AG09319 (cell line): ENCODE results near the gene SLC15A4.
"Not testable (repeated sequence)": the region's sequence is repeated elsewhere in the genome, so short reads cannot be mapped to it uniquely, and the experiment has no call there.

Experiments
- DNase-seq: peaks from one replicate; pipeline ENCODE4 v3.0.0-alpha.2; 2010; ENCODE audit warnings: low read depth; ENCODE audit errors: extremely low read depth
- TF ChIP-seq, protein P1 (sequence below): IDR thresholded peaks from 2 replicates; pipeline ENCODE4 v1.5.1; 2011; ENCODE audit warnings: low read depth, mild to moderate bottlenecking, inconsistent platforms, low read length, moderate library complexity

Gene SLC15A4

DNA sequence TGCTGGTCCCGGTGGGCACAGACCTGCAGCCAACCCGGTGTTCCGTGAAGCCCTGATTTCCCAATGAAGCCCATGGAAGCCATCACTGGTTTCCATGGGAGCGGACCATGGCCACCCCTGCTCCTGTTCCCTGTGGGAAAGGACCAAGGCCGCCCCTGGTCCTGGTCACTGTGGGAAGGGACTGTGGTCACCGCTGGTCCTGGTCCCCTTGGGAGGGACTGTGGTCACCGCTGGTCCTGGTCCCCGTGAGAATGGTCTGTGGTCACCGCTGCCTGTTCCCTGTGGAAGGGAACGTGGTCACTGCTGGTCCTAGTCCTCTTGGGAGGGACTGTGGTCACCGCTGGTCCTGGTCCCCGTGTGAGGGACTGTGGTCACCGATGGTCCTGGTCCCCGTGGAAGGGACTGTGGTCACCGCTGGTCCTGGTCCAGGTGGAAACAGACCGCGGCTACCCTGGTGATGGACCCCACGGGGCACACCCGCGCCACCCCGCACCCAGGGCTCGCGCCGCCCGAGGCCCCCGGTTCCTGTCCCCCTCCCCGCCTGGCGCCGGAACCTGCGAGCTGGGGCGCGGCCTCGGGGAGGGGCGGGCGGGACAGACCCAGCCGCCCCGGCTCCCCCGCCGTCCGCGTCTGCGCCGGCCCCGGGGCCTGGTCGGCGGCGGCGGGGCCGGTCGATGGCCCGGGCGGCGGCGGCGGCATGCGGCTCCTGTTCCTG, 29.3 kb upstream of the SLC15A4 start, which contains the start of gene GLT1D1:
TSS of gene GLT1D1 (plus strand) at position 594 of the 715 bp plus-strand sequence. CDS start at position 698, 104 bp downstream.
- no peak for DNase-seq
- TF ChIP-seq, protein P1, sequence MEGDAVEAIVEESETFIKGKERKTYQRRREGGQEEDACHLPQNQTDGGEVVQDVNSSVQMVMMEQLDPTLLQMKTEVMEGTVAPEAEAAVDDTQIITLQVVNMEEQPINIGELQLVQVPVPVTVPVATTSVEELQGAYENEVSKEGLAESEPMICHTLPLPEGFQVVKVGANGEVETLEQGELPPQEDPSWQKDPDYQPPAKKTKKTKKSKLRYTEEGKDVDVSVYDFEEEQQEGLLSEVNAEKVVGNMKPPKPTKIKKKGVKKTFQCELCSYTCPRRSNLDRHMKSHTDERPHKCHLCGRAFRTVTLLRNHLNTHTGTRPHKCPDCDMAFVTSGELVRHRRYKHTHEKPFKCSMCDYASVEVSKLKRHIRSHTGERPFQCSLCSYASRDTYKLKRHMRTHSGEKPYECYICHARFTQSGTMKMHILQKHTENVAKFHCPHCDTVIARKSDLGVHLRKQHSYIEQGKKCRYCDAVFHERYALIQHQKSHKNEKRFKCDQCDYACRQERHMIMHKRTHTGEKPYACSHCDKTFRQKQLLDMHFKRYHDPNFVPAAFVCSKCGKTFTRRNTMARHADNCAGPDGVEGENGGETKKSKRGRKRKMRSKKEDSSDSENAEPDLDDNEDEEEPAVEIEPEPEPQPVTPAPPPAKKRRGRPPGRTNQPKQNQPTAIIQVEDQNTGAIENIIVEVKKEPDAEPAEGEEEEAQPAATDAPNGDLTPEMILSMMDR: no peak

DNA sequence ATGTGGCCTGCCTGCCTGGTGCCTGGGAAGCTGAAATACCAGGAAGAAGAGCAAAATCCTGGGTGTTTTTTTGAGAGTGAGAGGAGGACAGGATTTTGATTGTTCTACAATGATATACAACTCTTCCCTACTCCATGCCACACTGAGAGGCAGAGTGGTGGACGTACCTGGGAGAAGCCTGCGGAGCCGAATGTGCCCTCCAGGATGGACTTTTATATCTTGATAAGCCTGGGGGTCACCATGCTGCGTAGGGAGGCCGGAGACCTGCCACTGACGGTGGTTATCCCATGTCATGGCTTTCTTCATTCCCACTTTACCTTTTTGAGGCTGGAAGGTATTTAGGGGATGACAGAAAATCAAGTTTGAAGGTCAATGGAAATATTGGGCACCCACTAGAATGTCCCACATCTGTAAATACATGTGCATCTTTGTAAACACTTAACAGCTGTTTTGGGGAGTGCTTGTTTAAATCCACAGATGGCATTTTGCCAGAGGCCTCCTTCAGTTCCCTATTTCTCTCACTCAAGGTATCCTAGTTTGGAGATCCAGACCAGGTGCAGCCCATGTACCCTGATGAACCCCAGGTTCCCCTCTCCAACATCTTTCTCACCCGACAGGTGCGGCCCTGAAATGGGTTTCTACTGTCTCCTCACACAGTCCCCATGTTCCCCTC, 28.4 kb upstream of the SLC15A4 start:
- no peak for DNase-seq

GRCh38 chr12:128851429-128851828, 27.7 kb upstream of the SLC15A4 start:
- not testable (repeated sequence) for DNase-seq

More for the DNA sequence above, 28.4 kb upstream of the SLC15A4 start:
- TF ChIP-seq, protein P1: no peak

DNA sequence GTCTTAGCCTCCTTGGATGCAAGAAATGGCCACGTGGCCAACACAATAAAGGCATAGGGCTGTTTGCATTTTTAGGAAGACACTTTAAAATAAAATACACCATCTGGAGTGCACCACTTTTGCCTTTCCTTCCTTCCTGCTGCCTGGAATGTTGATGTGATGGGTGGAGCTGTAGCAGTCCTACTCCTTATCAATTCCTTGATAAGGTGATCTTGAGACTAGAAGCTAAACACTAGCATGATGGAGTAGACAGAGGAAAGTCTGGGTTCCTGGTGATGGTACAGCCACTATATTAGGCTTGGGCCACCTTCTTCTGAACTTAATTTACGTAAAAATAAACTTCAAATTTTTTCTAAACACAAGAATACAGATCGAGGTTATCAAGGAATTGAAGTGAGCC, 26.6 kb upstream of the SLC15A4 start:
- no peak for DNase-seq
- TF ChIP-seq, protein P1: no peak

- DNase-seq: not testable (repeated sequence)
These were observed 26.0 kb upstream of the SLC15A4 start for GRCh38 chr12:128849806-128850205.

GRCh38 chr12:128848371-128848770, 24.6 kb upstream of the SLC15A4 start:
- TF ChIP-seq, protein P1: no peak

DNA sequence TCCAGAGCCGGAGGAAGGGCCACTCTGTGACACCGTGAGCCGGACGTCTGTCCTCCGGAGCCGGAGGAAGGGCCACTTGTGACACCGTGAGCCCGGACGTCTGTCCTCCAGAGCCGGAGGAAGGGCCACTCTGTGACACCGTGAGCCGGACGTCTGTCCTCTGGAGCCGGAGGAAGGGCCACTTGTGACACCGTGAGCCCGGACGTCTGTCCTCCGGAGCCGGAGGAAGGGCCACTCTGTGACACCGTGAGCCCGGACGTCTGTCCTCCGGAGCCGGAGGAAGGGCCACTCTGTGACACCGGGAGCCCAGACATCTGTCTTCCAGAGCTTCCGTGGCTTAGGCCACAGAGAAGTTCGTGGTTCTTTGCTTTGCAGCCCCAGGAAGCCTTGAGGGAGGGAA, 22.9 kb upstream of the SLC15A4 start:
- not testable (repeated sequence) for DNase-seq

More at GRCh38 chr12:128848371-128848770, 24.6 kb upstream of the SLC15A4 start:
- no peak for DNase-seq

DNA sequence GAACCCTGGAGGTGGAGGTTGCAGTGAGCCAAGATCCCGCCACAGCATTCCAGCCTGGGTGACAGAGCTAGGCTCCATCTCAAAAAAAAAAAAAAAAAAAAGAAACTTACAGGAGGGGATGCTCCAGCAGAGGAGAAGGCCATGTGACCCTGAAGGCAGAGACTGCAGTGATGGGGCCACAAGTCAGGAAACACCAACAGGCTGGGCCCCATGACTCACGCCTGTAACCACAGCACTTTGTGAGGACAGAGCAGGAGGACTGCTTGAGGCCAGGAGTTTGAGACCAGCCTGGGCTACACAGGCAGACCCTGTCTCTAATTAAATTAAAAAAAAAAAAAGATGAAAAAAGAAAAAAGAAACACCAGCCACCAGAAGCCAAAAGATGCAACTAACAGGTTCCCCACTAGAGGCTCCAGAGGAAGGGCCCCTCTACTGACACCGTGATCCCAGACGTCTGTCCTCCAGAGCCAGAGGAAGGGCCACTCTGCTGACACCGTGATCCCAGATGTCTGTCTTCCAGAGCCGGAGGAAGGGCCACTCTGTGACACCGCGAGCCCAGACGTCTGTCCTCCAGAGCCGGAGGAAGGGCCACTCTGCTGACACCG, 20.4 kb upstream of the SLC15A4 start:
- DNase-seq: no peak
- TF ChIP-seq, protein P1: no peak

DNA sequence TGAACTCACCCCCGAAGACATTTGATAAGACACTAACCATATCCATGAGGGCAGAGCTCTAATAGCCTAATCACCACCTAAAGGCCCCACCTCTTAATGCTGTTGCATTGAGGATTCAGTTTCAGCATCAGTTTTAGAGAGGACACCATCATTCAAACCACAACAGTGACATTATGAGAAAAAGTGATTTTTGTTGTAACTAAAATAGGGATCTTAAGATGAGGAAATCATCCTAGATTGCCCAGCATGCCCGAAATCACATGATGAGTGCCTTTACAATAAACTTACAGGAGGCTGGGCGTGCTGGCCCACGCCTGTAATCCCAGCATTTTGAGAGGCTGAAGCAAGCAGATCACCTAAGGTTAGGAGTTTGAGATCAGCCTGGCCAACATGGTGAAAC, 19.8 kb upstream of the SLC15A4 start:
- DNase-seq: no peak
- TF ChIP-seq, protein P1: no peak
